Effector memory CD4-positive, alpha-beta T cell (primary cell): ENCODE measurements around the gene MLLT10.
"Not testable (repeated sequence)": the region's sequence is repeated elsewhere in the genome, so short reads cannot be mapped to it uniquely, and the experiment has no call there.

ENCODE experiments used
- DNase-seq, 3 donors: peaks; one replicate each; pipeline ENCODE4 v3.0.0-alpha.2; 2020
- H3K27ac ChIP-seq: 2 replicates; pipeline ENCODE4 v1.7.0; 2013; ENCODE audit warnings: mild to moderate bottlenecking, low read length, moderate library complexity; ENCODE audit not compliant: insufficient read depth, poor library complexity, severe bottlenecking
- H3K27me3 ChIP-seq: replicated peaks from 2 replicates; pipeline ENCODE4 v1.7.0; 2013; ENCODE audit warnings: mild to moderate bottlenecking, low read length; ENCODE audit not compliant: insufficient read depth, control insufficient read depth, poor library complexity, severe bottlenecking
- H3K36me3 ChIP-seq: 2 replicates; pipeline ENCODE4 v1.7.0; 2013; ENCODE audit warnings: mild to moderate bottlenecking, low read length, moderate library complexity; ENCODE audit not compliant: control insufficient read depth, insufficient read depth
- H3K4me1 ChIP-seq: 2 replicates; pipeline ENCODE4 v1.7.0; 2013; ENCODE audit warnings: low read length, mild to moderate bottlenecking; ENCODE audit not compliant: control insufficient read depth, insufficient read depth, poor library complexity, severe bottlenecking
- H3K4me3 ChIP-seq: 2 replicates; pipeline ENCODE4 v1.7.0; 2013; ENCODE audit warnings: low read length, low read depth, mild to moderate bottlenecking; ENCODE audit not compliant: insufficient read depth, poor library complexity, severe bottlenecking
- H3K9me3 ChIP-seq: 2 replicates; pipeline ENCODE4 v1.7.0; 2013; ENCODE audit warnings: mild to moderate bottlenecking, low read length, moderate library complexity; ENCODE audit not compliant: control insufficient read depth

MLLT10 gene

DNA sequence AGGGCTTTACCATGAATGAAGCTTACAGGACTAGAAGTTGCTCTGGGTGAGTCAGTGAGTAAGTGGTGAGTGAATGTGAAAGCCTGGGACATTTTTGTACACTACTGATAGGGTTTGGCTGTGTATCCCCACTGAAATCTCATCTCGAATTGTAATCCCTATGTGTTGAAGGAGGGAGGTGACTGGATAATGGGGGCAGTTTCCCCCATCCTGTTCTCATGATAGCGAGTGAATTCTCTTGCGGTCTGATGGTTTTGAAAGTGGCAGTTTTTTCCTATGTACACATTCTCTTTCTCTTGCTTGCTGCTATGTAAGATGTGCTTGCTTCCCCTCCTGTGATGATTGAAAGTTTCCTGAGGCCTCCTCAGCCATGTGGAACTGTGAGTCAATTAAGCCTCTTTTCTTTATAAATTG is 47.4 kb downstream of the MLLT10 start:
- H3K36me3 ChIP-seq, H3K4me1 ChIP-seq, H3K4me3 ChIP-seq, H3K9me3 ChIP-seq, H3K27me3 ChIP-seq, DNase-seq, H3K27ac ChIP-seq: not testable (repeated sequence)

GRCh38 chr10:21584834-21585530 is 51.0 kb downstream of the MLLT10 start:
- DNase-seq = no peak
- no peak overlapping the region for H3K4me3 ChIP-seq
- H3K36me3 ChIP-seq = peaks cover 1% of the 10 kb centered on the region
- no peak overlapping the region for H3K27ac ChIP-seq
- H3K9me3 ChIP-seq = no peaks in the 10 kb centered on the region
- no peaks in the 10 kb centered on the region for H3K27me3 ChIP-seq
- H3K4me1 ChIP-seq = no peaks in the 10 kb centered on the region

DNA sequence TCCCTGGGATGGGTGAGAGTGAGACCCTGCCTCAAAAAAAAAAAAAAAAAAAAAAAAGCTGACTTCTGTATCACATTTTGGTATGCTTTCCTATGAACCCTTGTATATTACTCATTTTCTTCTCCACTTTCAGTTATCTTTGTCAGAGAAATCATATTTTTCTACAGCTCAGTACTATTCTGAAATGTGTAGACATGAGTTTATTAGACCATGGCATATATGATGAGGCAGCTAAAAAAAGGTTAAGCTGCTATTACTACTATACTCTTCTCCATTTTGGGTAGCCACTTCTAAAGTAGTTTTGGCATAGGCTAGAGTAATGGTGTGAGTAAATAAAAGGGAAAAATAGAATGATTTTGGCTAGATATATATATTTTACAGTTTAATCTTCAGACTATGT is 53.4 kb downstream of the MLLT10 start:
- Histone ChIP-seq H3K27ac (no peak overlapping the region), H3K27me3 (no peaks in the 10 kb centered on the region), H3K9me3 (no peaks in the 10 kb centered on the region), H3K4me3 (no peak overlapping the region), H3K4me1 (no peaks in the 10 kb centered on the region), H3K36me3 (peaks cover 4% of the 10 kb centered on the region)
- DNase-seq = no peak

GRCh38 chr10:21588159-21588558 is 54.1 kb downstream of the MLLT10 start:
- not testable (repeated sequence) for H3K27me3 ChIP-seq, H3K36me3 ChIP-seq, H3K9me3 ChIP-seq, H3K4me3 ChIP-seq, DNase-seq, H3K4me1 ChIP-seq, H3K27ac ChIP-seq

DNA sequence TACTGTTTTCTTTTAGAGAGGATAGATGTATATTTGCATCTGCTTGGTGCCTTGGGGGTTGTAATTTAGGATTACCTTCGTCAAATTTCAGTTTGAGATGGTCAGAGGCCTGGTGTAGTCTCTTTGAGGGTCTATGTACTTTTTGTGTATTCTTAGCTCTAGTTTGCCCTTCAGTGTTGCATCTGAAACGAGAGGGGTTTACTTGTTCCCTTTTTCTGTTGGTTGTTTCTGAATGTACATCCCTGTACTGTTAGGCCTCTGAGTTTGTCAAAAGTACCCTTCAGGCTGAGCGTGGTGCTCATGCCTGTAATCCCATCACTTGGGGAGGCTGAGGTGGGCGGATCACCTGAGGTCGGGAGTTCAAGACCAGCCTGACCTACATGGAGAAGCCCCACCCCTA is 60.0 kb downstream of the MLLT10 start:
- H3K27ac ChIP-seq = no peak overlapping the region
- H3K27me3 ChIP-seq = no peaks in the 10 kb centered on the region

GRCh38 chr10:21599582-21599981 is 65.5 kb downstream of the MLLT10 start:
- H3K27ac ChIP-seq = no peak overlapping the region
- no peaks in the 10 kb centered on the region for H3K9me3 ChIP-seq
- no peaks in the 10 kb centered on the region for H3K4me1 ChIP-seq
- no peaks in the 10 kb centered on the region for H3K27me3 ChIP-seq
- DNase-seq = no peak
- no peaks in the 10 kb centered on the region for H3K36me3 ChIP-seq
- no peak overlapping the region for H3K4me3 ChIP-seq

More for the DNA sequence above, 60.0 kb downstream of the MLLT10 start:
- H3K36me3 ChIP-seq = peaks cover 4% of the 10 kb centered on the region
- H3K4me3 ChIP-seq = no peak overlapping the region
- no peaks in the 10 kb centered on the region for H3K9me3 ChIP-seq
- H3K4me1 ChIP-seq = no peaks in the 10 kb centered on the region
- no peak for DNase-seq

DNA sequence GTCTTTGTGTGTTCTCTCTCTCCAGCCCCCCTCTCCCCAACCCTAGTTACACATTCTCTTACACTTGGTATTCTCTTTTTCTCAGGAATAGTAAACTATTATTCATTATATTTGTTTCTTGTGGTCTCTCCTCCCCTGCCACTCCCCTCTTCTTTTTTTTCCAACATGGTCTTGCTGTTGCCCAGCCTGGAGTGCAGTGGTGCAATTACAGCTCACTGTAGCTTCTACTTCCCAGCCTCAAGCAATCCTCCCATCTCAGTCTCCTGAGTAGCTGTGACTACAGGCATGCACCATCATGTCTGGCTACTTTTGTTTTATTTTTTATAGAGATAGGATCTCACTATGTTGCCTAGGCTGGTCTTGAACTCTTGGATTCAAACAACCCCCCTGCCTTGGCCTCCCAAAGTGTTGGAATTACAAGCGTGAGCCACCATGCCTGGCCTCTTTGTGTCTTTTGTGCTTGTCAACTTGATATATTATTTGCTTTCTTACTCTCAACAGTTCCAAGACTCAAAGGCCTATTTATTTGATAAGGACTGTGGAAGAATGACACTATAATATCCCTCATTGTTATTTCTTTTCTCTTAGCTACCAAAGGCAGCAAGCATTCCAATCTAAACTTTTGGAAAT is 66.9 kb downstream of the MLLT10 start:
- H3K4me3 ChIP-seq = no peak overlapping the region
- H3K27me3 ChIP-seq = no peaks in the 10 kb centered on the region
- no peaks in the 10 kb centered on the region for H3K9me3 ChIP-seq
- H3K36me3 ChIP-seq = no peaks in the 10 kb centered on the region
- H3K27ac ChIP-seq = no peak overlapping the region
- DNase-seq = no peak
- no peaks in the 10 kb centered on the region for H3K4me1 ChIP-seq

DNA sequence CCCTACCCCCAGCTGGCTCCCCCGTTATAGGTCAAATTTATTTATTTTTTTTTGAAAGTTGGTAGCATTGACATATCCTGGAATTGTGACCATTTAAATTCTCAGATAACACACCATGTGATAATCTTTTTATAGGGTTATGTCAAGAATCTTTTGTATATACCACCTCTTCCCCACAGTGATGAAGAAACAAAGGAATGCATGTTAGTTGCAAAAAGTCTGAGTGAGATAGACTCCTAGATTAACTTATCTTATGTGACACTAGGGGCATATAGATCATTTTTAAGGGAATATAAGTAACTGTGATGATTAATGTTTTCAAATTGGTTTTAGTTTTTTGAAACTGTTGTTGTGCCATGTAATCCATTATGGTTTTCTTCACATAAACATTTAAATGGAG is 68.3 kb downstream of the MLLT10 start:
- Histone ChIP-seq H3K4me1 (no peaks in the 10 kb centered on the region), H3K9me3 (no peaks in the 10 kb centered on the region), H3K36me3 (no peaks in the 10 kb centered on the region), H3K4me3 (no peak overlapping the region), H3K27me3 (no peaks in the 10 kb centered on the region), H3K27ac (no peak overlapping the region)
- no peak for DNase-seq

DNA sequence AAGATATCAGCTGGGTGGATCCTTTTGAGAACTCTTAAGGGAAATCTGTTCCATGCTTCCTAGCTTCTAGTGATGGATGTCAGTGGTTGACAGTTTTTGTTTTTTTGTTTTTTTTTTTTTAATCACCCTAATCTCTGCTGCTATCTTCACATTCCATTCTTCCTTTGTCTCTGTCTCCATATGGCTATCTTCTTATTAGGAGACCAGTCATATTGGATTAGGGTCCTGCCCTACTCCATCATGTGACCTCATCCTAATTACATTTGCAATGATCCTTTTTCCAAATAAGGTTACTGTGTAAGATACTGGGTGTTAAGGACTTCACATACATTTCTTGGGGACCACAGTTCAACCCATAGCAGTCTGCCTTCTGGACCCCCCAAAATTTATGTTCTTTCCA is 69.7 kb downstream of the MLLT10 start:
- H3K4me3 ChIP-seq = no peak overlapping the region
- no peaks in the 10 kb centered on the region for H3K9me3 ChIP-seq
- no peak for DNase-seq
- H3K27ac ChIP-seq = no peak overlapping the region
- no peaks in the 10 kb centered on the region for H3K27me3 ChIP-seq
- no peaks in the 10 kb centered on the region for H3K36me3 ChIP-seq
- H3K4me1 ChIP-seq = no peaks in the 10 kb centered on the region

GRCh38 chr10:21604651-21605050 is 70.6 kb downstream of the MLLT10 start:
- H3K4me1 ChIP-seq = no peaks in the 10 kb centered on the region
- H3K36me3 ChIP-seq = no peaks in the 10 kb centered on the region
- no peaks in the 10 kb centered on the region for H3K9me3 ChIP-seq
- H3K27me3 ChIP-seq = no peaks in the 10 kb centered on the region
- DNase-seq = no peak
- no peak overlapping the region for H3K27ac ChIP-seq
- H3K4me3 ChIP-seq = no peak overlapping the region
